B cell (primary cell): Measurements from ENCODE around the gene HS6ST3. TPM values are rescaled to one million over a fixed set of nuclear protein-coding genes. Genes with fewer than 3 reads are reported as not detected.

Experiments
- ATAC-seq: fragments of 200-7000 bp; cut with Tn5 transposase; one replicate; pipeline ENCODE4 v1.10.0; 2021; ENCODE audit warnings: low read depth, mild to moderate bottlenecking, moderate number of reproducible peaks, moderate library complexity
- CTCF ChIA-PET: fragments of 350-600 bp; sonication (Branson Sonifier 250); formaldehyde crosslinking; loops from one replicate; lab custom pipeline; 2021; ENCODE audit warnings: antibody characterized with exemption, inconsistent platforms; lab: Charles Lee
- POLR2A ChIA-PET: fragments of 350-600 bp; sonication (Branson Sonifier 250); formaldehyde crosslinking; loops from one replicate; lab custom pipeline; 2021; ENCODE audit warnings: antibody characterized with exemption; lab: Charles Lee
- DNase-seq: peaks from one replicate; pipeline ENCODE4 v3.0.0; 2013
- H2AFZ ChIP-seq: 2 replicates; pipeline ENCODE4 v1.6.1; 2012; ENCODE audit warnings: mild to moderate bottlenecking, low read depth, low read length; ENCODE audit not compliant: insufficient read depth, poor library complexity, severe bottlenecking
- H3K27ac ChIP-seq, 2 donors: 1 replicate in 1 of 2; 2 replicates in 1 of 2; pipeline ENCODE4 v1.5.1; 2012 to 2013; ENCODE audit warnings: low read length in 2 of 2, mild to moderate bottlenecking in 2 of 2, moderate library complexity in 1 of 2
- H3K27me3 ChIP-seq, 4 experiments: fragments of 200-600 bp in 1 of 4; sonication (generic) in 1 of 4; replicated peaks in 1 of 4; 1 replicate in 2 of 4; 2 replicates in 2 of 4; pipeline versions ENCODE4 v1.6.1 to v1.7.0; 2013 to 2016; ENCODE audit warnings: low read length in 3 of 4, mild to moderate bottlenecking in 2 of 4, mixed read lengths in 1 of 4, moderate library complexity in 1 of 4; ENCODE audit not compliant: insufficient read depth in 4 of 4, control insufficient read depth in 3 of 4; ENCODE audit errors: control extremely low read depth in 1 of 4
- H3K36me3 ChIP-seq, 2 experiments: replicated peaks in 1 of 2; 1 replicate in 1 of 2; 2 replicates in 1 of 2; pipeline versions ENCODE4 v1.6.1 to v1.7.1; 2013; ENCODE audit warnings: low read length in 1 of 2; ENCODE audit not compliant: insufficient read depth in 2 of 2, control insufficient read depth in 1 of 2; ENCODE audit errors: control extremely low read depth in 1 of 2, extremely low read depth in 1 of 2
- H3K4me1 ChIP-seq, 2 donors: fragments of 200-600 bp in 1 of 2; sonication (generic) in 1 of 2; 1 replicate in 1 of 2; 2 replicates in 1 of 2; pipeline versions ENCODE4 v1.5.1 to v1.6.1; 2013 to 2017; ENCODE audit warnings: low read length in 2 of 2; ENCODE audit not compliant: control insufficient read depth in 2 of 2, insufficient read depth in 2 of 2
- H3K4me2 ChIP-seq: replicated peaks from 2 replicates; pipeline ENCODE3; 2012; ENCODE audit warnings: mild to moderate bottlenecking, low read depth, low read length; ENCODE audit not compliant: poor library complexity, severe bottlenecking
- H3K4me3 ChIP-seq, 5 experiments: fragments of 200-600 bp in 1 of 5; sonication (generic) in 1 of 5; 1 replicate in 3 of 5; 2 replicates in 2 of 5; pipeline versions ENCODE4 v1.5.1 to v1.7.0; 2011 to 2016; ENCODE audit warnings: low read length in 4 of 5, mild to moderate bottlenecking in 4 of 5, low read depth in 2 of 5, control low read depth in 1 of 5, moderate library complexity in 1 of 5; ENCODE audit not compliant: insufficient read depth in 1 of 5; ENCODE audit errors: control extremely low read depth in 1 of 5, extremely low read depth in 1 of 5
- H3K79me2 ChIP-seq: fragments of 200-600 bp; sonication (generic); one replicate; pipeline ENCODE4 v1.6.0; 2016; ENCODE audit warnings: low read length; ENCODE audit not compliant: control insufficient read depth, insufficient read depth
- H3K9ac ChIP-seq: fragments of 200-600 bp; sonication (generic); 2 replicates; pipeline ENCODE4 v1.6.1; 2017; ENCODE audit warnings: mild to moderate bottlenecking, low read length, moderate library complexity
- H3K9me3 ChIP-seq, 3 donors: one replicate each; pipeline versions ENCODE4 v1.6.1 to v1.7.1; 2013; ENCODE audit warnings: low read length in 2 of 3; ENCODE audit not compliant: control insufficient read depth in 2 of 3, insufficient read depth in 1 of 3; ENCODE audit errors: control extremely low read depth in 1 of 3
- H4K20me1 ChIP-seq: 2 replicates; pipeline ENCODE4 v1.6.0; 2012; ENCODE audit warnings: mild to moderate bottlenecking, low read length; ENCODE audit not compliant: insufficient read depth, control insufficient read depth, poor library complexity, severe bottlenecking
- H3K27ac Mint-ChIP-seq: one replicate; pipeline ENCODE4 v1.8.0; 2021; ENCODE audit warnings: mixed read lengths
- H3K27me3 Mint-ChIP-seq: one replicate; pipeline ENCODE4 v1.8.0; 2021; ENCODE audit warnings: mixed read lengths
- H3K4me1 Mint-ChIP-seq: one replicate; pipeline ENCODE4 v1.8.0; 2021; ENCODE audit warnings: mixed read lengths
- H3K4me3 Mint-ChIP-seq: one replicate; pipeline ENCODE4 v1.8.0; 2021; ENCODE audit warnings: mixed read lengths
- H3K9me3 Mint-ChIP-seq: one replicate; pipeline ENCODE4 v1.8.0; 2022; ENCODE audit warnings: mixed read lengths; ENCODE audit not compliant: insufficient read depth
- EZH2 ChIP-seq: IDR thresholded peaks from 2 replicates; pipeline ENCODE4 v1.6.1; 2012; ENCODE audit warnings: borderline replicate concordance, low read depth, mild to moderate bottlenecking, moderate library complexity, low read length; ENCODE audit not compliant: insufficient read depth, poor library complexity, severe bottlenecking
- WGBS: methylation state at CpG from one replicate; pipeline ENCODE4 v1.1.5; 2013; ENCODE audit warnings: missing lambda C conversion rate; ENCODE audit not compliant: insufficient coverage; 5-methylcytosine and 5-hydroxymethylcytosine counted together
- intact Hi-C: fragments of 100-400 bp; cut with micrococcal nuclease; formaldehyde crosslinking; loops from one replicate; pipeline ENCODE4 v1.10.0; 2022
- polyA plus RNA-seq: library from polyadenylated mRNA; depleted of rRNA; stranded (reverse); fragments of >200 nt; gene quantifications from 2 replicates; pipeline ENCODE4 v1.2.3, GENCODE V29; 2012
- total RNA-seq, 2 donors: library from RNA; stranded (reverse); fragments of 120-200 nt in 1 of 2; gene quantifications; 1 replicate in 1 of 2; 2 replicates in 1 of 2; pipeline versions ENCODE4 v1.2.3 to v1.2.4, GENCODE V29; 2013 to 2022
- TF ChIP-seq, protein P1 (sequence below): fragments of 200-600 bp; IDR thresholded peaks from one replicate; pipeline ENCODE4 v1.8.0; 2022; ENCODE audit warnings: antibody characterized with exemption, mild to moderate bottlenecking

Gene HS6ST3
- total and polyA plus RNA-seq, 2 donors (not counting 1 experiment from before 2014, with no cell fraction given), result not detected

GRCh38 chr13:96308568-96308967 is 218.7 kb downstream of the HS6ST3 start:
- CTCF ChIA-PET, result no interaction called here
- Mint-ChIP-seq H3K27ac (no peak overlapping the region), H3K4me1 (no peaks in the 10 kb centered on the region), H3K27me3 (no peaks in the 10 kb centered on the region), H3K4me3 (no peak overlapping the region), H3K9me3 (peaks cover 3% of the 10 kb centered on the region)
- no peaks in the 10 kb centered on the region for H3K79me2 ChIP-seq
- no peak overlapping the region for H3K4me2 ChIP-seq
- H3K27ac ChIP-seq, result no peak overlapping the region
- intact Hi-C loops, result no loop called here
- WGBS, result no CpG with 5 or more reads among the region's 3 CpGs
- H3K9me3 ChIP-seq, result peaks cover 0 to 2% (median 0%) of the 10 kb centered on the region in 3 donors
- POLR2A ChIA-PET, result no interaction called here
- H3K27me3 ChIP-seq, result no peaks in the 10 kb centered on the region
- ATAC-seq (no peak), DNase-seq (no peak)
- no peaks in the 10 kb centered on the region for H3K36me3 ChIP-seq
- H2AFZ ChIP-seq, result no peak overlapping the region
- no peaks in the 10 kb centered on the region for H4K20me1 ChIP-seq
- no peaks in the 10 kb centered on the region for H3K4me1 ChIP-seq
- no peak overlapping the region for H3K9ac ChIP-seq
- no peak overlapping the region for H3K4me3 ChIP-seq
- TF ChIP-seq, protein P1, sequence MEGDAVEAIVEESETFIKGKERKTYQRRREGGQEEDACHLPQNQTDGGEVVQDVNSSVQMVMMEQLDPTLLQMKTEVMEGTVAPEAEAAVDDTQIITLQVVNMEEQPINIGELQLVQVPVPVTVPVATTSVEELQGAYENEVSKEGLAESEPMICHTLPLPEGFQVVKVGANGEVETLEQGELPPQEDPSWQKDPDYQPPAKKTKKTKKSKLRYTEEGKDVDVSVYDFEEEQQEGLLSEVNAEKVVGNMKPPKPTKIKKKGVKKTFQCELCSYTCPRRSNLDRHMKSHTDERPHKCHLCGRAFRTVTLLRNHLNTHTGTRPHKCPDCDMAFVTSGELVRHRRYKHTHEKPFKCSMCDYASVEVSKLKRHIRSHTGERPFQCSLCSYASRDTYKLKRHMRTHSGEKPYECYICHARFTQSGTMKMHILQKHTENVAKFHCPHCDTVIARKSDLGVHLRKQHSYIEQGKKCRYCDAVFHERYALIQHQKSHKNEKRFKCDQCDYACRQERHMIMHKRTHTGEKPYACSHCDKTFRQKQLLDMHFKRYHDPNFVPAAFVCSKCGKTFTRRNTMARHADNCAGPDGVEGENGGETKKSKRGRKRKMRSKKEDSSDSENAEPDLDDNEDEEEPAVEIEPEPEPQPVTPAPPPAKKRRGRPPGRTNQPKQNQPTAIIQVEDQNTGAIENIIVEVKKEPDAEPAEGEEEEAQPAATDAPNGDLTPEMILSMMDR, result no peak
- TF ChIP-seq EZH2, result no peak

DNA sequence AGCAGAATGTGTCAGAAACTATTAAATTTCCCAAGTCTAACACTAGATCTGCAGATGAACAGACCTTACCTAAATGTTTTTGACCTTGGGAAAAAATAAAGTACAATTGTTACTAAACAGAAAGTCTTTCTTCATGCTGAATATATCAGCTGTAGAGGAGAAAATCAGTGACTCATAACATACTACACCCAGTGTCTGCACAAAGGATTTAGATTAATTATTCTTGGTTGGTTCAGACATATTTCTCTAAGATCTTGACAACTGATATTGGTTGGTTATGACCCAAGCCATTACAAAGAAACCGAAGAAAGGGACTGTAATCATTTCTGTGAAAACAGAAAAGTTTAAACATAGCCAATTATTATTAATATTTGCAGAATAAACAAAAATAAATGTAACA is 225.1 kb downstream of the HS6ST3 start:
- Histone ChIP-seq H2AFZ (no peak overlapping the region), H3K4me1 (no peaks in the 10 kb centered on the region), H3K4me2 (no peak overlapping the region), H3K27ac (no peak overlapping the region), H3K36me3 (no peaks in the 10 kb centered on the region), H3K79me2 (no peaks in the 10 kb centered on the region), H3K9ac (no peak overlapping the region), H4K20me1 (no peaks in the 10 kb centered on the region), H3K4me3 (no peak overlapping the region), H3K9me3 (no peaks in the 10 kb centered on the region), H3K27me3 (no peaks in the 10 kb centered on the region)
- Mint-ChIP-seq H3K27ac (no peak overlapping the region), H3K9me3 (peaks cover 3% of the 10 kb centered on the region), H3K27me3 (no peaks in the 10 kb centered on the region), H3K4me1 (no peaks in the 10 kb centered on the region), H3K4me3 (no peak overlapping the region)
- no peak for ATAC-seq
- TF ChIP-seq, protein P1, result no peak
- no peak for TF ChIP-seq EZH2
- ChIA-PET CTCF (interaction anchor here (1.0 kb wide), 1 partner anchor 9 kb away, joined by 4 read pairs; no protein-coding TSS in a partner anchor), POLR2A (no interaction called here)
- WGBS, result no CpG with 5 or more reads among the region's 1 CpG
- intact Hi-C loops, result no loop called here
- no peak for DNase-seq
